Measurements from ENCODE around the gene KRIT1.
"Not testable (repeated sequence)": the region's sequence is repeated elsewhere in the genome, so short reads cannot be mapped to it uniquely, and the experiment has no call there.

Gene KRIT1

DNA sequence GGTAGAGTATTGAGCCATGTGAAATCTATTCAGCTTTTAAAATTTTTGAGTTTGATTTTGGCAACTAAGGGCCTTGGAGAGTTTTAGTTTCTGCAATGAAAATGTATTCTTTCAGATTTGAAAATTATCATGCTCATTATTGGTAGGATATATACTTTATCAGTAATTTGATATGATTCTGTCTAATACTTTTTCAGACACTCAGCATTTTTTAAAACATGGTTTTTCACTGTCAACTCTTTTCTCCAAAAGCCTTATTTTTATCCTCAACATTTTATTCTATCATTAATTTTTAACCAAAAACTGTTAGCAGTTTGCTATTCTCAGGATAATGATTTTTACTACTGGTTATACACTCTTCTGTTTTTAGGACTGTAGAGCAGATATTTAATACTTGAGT, 4.9 kb upstream of the KRIT1 start:
- in situ Hi-C loops (cut with MboI; ENCODE audit: low sequenced_read_pairs) = no loop called here

DNA sequence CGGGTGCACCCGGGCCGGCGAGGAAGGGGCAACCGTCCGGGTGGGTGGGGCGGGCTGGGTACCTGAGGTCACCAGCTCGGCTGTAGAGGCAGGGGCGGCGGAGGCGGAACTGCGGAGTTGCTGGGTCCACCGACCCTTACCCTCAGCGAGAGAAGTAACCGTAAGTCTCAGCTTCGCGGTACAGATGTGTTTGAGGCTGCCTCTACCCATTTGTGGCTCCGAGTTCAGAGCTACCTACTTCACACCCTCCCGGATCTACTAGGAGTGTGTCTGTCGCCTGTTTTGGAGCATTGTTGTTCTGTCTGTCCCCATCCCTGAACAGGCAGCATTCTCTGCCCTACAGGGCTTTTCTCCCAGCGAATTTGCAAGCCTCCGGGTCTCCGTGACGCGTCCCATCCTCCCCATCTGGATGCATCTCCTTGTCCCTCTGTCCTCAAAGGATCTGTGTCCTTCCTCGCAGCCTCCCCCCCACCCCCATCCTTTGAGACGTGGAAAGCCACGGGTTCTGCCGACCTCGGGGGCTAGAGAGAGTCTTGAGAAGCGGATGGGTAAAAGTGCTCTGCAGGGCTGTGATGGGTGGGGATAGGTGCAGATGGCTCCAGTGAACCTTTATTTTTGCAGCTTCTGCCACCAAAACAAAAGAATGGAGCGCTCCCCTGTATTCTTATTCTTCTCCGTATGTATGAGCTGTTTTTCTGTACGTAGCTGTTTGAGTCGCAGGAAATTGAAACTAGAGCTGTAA, 817 bp upstream of the KRIT1 start:
- in situ Hi-C loops (cut with MboI; ENCODE audit: low sequenced_read_pairs) = no loop called here

DNA sequence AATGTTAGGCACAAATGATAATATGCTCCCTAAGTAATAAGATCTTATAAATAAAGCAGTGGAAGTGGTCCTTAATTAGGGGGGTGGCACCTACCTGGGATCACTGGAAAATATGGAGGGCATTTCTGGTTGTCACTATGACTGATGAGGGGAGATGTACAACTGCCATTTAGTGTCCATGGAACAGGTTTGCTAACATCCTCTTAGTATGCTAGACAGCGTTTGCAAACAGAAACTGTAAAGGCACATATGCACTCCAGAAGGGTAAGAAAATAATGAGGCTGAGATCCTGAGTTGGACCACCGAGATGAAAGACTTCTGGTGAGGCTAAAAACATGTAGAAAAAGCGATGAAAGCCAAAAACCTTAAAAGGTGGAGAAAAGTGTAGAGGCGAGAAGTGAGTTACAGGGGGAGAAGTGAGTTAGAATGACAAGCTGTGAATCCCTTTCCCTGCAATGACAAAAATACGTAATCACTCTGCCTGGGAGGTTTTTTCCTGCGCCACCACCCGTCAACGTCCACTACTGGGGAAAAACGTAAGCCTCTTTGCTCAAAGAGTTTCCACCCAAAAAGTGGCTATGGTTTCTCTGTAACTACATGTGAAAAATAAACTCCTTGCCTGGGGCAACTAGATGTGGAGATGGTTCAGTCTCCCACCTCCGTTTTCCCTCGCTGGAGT, 767 bp downstream of the KRIT1 start:
- in situ Hi-C loops (cut with MboI; ENCODE audit: low sequenced_read_pairs) = no loop called here

DNA sequence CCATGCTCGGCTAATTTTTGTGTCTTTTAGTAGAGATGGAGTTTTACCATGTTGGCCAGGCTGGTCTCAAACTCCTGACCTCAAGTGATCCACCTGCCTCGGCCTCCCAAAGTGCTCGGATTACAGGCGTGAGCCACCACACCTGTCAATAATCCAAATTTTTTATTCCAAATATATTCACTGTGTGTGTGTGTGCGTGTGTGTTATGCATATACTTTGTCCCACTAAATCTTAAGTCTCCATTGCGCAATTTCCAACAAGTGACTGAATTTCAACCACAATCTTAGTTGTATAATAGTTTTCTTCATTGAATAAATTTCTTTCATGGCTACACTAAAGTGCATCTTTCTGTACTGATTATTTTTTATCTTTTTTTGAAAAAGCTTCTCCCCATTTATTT, 2.7 kb downstream of the KRIT1 start:
- in situ Hi-C loops (cut with MboI; ENCODE audit: low sequenced_read_pairs) = no loop called here

DNA sequence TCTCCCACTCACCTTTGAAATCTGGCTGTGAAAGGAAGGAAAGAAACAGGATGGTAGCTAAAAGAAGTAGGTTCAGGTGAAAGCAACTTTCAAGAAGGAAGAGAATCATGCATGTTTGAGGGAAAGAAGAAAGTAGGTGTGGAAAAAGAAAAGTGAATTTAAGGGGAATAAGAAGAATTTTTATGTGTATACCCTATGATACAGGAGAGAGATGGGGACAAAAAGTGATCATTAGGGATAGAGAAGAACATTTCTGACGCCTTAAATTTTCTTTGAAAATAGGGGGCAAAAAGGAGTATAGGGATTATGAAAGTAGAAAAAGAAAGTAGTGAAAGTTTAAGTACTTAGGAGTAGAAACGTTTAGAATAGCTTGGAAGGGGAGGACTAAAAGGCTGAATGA, 15.2 kb downstream of the KRIT1 start:
- in situ Hi-C loops (cut with MboI; ENCODE audit: low sequenced_read_pairs) = no loop called here

DNA sequence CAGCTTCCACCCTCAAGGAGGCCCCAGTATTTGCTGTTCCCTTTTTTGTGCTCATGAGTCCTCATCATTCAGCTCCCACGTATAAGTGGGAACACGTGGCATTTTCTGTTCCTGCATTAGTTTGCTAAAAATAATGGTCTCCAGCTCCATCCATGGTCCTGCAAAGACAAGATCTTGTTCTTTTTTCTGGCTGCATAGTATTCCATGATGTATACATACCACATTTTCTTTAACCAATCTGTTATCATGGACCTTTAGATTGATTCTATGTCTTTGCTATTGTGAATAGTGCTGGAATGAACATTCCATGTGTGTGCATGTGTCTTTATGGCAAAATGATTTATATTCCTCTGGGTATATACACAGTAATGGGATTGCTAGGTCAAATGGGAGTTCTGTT, 17.0 kb downstream of the KRIT1 start:
- in situ Hi-C loops (cut with MboI; ENCODE audit: low sequenced_read_pairs) = no loop called here

DNA sequence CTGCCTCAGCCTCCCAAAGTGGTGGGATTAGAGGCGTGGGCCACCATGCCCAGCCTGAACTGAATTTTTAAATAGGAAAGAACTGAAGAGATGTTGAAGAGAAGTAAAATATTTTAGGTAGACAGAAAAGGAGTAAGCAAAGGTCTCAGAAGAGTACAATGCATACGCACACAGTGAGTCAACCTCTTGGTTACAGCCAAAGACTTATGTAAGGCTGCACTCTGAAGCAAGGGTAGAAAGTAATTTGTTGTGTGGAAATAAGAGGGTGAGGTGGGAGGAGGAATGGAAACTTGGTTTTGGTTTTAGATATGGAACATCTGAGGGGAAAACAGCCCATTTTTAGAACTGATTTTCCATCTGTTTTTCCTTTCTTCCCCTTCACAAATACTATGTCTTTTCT, 17.6 kb downstream of the KRIT1 start:
- in situ Hi-C loops (cut with MboI; ENCODE audit: low sequenced_read_pairs) = no loop called here

DNA sequence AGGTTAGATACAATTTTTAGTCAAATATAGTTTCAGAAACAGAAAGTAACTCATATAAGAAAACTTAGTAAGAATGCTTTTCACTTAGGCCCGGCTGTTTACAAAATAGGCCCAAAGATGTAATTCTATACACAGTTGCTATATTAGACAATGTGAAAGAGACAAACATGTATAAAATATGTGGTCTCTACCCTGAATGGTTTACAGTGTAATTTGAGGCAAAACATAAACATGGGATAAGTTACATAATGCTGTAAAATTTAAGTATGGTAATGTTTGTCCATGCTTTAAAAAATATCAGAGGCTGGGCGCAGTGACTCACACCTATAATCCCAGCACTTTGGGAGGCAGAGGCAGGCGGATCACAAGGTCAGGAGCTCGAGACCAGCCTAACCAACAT, 18.7 kb downstream of the KRIT1 start:
- in situ Hi-C loops (cut with MboI; ENCODE audit: low sequenced_read_pairs) = no loop called here

DNA sequence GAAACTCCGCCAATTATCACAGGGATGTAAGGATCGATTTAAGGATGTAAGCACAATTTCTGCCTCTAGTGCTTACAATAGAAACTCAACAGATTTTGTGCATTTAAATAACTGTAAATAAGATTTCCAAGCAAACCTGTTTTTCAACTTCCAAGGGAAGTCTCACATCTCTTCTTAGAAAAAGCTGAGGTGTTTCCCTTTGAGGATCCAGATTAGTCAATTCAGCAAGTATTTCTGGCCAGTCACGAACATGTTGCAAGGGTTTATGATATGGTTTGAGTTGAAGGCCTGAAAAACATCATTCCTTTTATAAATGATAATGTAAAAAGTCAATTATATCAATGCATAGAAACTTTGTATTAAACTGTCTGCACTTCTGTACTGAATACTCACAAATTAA, 23.9 kb downstream of the KRIT1 start:
- in situ Hi-C loops (cut with MboI; ENCODE audit: low sequenced_read_pairs) = no loop called here

DNA sequence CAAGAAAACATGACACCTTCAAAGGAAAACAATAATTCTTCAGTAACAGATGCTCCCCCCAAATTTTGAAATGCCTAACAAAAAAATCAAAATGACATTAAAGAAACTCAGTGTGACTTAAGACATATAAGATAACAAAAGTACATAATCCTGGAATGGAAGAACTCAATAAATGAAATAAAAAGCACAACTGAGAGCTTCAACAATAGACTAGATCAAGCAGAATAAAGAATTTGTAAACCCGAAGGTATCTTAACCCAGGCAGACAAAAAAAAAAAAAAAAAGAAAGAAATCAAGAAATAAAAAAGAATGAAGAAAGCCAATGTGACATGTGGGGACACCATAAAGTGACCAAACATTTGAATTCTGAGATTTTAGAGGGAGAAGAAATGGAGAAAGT, 39.0 kb downstream of the KRIT1 start:
- in situ Hi-C loops (cut with MboI; ENCODE audit: low sequenced_read_pairs) = no loop called here

DNA sequence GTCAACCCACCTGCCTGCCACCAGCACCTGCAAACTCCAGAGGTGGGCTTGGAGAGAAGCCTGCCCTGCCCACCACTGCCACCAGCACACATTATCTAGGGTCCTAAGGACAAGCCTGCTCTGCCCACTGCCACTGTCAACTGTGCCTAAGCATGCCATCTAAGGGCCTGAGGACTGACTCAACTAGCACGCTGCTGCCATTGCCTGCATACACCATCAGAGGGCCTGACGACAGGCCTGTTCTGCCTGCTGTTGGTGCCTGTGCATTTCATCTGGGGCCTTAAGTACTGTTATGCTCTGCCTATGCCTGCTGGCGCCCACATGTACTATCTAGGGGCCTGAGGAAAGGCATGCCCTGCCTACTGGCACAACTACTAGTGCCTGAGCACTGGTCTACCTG, 39.7 kb downstream of the KRIT1 start:
- in situ Hi-C loops (cut with MboI; ENCODE audit: low sequenced_read_pairs) = no loop called here

DNA sequence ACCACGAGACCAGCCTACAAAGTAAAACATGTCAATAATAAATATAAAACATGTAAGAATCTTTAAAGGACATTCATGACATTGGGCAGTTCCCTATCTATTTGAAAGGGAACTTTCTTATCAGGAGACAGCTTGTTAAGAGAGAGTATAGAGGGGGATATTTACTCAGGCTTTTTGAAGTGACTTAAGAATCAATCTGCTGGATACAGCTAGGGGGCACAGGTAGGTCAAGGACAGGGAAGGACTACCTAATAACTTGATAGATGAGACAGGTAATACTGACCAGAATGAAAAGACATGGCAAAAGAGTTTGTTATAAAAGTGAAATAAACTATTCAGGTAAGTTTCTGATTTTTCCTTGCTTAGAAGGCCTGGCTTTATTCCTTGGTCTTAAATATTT, 44.9 kb downstream of the KRIT1 start:
- in situ Hi-C loops (cut with MboI; ENCODE audit: low sequenced_read_pairs) = no loop called here

DNA sequence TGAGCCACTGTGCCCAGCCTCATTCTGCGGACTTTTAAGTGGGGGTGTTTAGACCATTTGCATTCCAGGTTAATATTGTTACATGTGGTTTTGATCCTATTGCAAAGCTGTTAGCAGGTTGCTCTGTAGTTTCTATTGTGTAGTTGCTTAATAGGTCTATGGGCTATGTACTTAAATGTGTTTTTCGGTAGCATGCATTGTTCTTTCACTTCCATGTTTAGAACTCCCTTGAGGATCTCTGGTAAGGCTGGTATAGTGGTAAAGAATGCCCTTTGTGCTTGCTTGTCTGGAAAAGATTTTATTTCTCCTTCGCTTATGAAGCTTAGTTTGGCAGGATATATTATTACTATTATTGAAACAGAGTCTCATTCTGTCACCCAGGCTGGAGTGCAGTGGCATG, 53.4 kb downstream of the KRIT1 start:
- in situ Hi-C loops (cut with MboI; ENCODE audit: low sequenced_read_pairs) = no loop called here

DNA sequence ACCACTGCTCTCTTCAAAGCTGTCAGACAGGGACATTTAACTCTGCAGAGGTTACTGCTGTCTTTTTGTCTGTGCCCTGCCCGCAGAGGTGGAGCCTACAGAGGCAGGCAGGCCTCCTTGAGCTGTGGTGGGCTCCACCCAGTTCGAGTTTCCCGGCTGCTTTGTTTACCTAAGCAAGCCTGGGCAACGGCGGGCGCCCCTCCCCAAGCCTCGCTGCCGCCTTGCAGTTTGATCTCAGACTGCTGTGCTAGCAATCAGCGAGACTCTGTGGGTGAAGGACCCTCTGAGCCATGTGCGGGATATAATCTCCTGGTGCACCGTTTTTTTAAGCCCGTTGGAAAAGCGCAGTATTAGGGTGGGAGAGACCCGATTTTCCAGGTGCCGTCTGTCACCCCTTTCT, 56.5 kb downstream of the KRIT1 start:
- in situ Hi-C loops (cut with MboI; ENCODE audit: low sequenced_read_pairs) = not testable (repeated sequence)

DNA sequence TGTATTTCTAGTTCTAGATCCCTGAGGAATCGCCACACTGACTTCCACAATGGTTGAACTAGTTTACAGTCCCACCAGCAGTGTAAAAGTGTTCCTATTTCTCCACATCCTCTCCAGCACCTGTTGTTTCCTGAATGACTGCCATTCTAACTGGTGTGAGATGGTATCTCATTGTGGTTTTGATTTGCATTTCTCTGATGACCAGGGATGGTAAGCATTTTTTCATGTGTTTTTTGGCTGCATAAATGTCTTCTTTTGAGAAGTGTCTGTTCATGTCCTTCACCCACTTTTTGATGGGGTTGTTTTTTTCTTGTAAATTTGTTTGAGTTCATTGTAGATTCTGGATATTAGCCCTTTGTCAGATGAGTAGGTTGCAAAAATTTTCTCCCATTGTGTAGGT, 61.4 kb downstream of the KRIT1 start:
- in situ Hi-C loops (cut with MboI; ENCODE audit: low sequenced_read_pairs) = not testable (repeated sequence)

DNA sequence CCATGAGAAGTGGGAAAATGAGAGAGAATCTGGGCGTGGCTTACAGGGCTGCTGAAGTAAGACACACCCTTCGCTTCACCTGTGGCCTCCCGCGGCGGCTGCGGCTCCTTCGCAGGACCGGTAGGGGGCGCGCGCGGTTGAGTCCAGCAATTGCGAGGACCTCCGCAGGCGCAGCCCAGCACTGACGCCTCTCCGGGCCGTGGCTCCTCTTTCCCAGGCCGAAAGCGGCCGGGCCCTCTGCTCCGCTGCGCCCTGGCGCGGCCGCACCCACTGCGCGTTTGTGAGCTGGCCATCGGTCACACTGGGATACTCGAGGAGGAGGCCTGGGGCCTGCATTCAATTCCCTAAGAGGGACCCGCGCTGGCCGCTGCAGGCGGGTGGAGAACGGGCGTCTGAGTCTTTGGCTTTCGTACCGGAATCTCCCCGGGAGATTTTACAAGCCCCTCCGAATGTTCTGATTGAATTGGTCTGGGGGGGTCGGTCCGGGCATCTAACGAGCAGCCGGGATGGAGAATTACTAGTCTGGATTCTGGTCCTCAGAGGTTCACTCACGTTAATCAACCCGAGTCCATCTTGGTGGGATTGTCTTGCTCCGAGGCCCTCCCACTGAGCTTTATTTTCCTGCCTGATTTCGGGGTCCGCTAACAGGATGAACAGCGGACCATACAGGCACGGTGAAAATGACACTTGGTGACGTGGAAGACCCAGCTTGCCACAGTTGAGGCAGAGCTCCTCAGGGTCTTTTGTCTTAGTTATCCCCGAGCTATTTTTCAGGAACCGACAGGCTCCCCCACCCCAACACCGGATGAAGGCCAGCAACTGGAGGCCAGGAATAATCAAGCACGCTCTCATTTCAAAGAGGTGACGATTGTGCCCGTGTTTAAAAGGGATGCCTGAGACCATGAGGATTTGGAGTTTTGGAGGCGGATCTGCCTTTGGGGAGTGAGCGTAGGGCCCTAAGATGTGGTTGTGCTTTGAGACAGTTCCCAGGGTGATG, 66.5 kb downstream of the KRIT1 start, which contains the start of gene LRRD1:
TSS of gene LRRD1 (minus strand) at position 215 of the 997 bp plus-strand sequence. CDS start 13,940 bp downstream, outside the sequence.
- in situ Hi-C loops (cut with MboI; ENCODE audit: low sequenced_read_pairs) = no loop called here

DNA sequence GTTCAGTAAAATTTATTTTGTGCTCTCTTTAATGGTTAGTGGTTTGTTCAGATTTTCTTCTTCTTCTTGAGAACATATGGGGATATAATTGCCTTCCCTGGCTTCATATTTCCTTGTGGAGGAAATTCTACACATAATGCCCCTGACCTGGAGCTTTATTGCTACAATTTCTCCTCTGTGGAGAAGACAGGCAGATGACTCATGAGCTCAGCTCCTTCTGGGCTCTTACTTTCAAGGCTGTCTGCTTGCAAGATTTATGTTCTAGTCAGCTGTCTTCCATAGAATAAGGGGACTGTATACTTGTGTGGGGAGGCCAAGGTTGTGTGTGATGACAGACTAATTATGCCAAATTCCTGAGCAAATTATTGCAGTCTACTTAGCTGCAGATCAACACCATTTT, 68.4 kb downstream of the KRIT1 start:
- in situ Hi-C loops (cut with MboI; ENCODE audit: low sequenced_read_pairs) = no loop called here

DNA sequence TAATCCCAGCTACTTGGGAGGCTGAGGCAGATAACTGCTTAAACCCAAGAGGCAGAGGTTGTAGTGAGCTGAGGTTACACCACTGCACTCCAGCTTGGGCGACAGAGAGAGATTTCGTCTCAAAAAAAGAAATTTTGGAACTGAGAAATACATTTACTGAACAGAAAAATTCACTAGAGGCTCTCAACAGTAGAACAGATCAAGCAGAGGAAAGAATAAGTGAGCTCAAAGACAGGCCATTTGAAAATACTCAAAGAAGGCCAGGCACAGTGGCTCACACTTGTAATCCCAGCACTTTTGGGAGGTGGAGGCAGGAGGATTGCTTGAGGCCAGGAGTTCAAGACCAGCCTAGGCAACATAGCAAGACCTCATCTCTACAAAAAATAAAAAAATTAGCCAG, 76.2 kb downstream of the KRIT1 start:
- in situ Hi-C loops (cut with MboI; ENCODE audit: low sequenced_read_pairs) = not testable (repeated sequence)

DNA sequence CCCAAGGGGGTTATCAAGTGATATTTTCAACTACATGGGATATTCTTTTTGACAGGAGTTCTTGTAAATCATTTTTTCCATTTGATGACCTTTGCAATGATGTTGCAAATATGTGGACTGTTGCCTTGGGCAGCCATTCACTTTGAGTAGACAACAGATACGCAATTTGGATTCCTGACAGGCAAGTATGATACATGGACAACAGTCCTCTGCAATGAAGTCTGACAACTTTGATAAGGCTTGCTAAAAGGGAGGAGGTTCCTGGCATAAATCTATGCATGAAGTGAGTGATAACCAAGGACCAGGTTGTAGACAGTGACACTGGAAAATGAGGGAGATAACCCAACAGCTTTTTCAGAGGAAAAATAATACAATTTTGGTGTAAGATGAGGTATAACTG, 84.4 kb downstream of the KRIT1 start:
- in situ Hi-C loops (cut with MboI; ENCODE audit: low sequenced_read_pairs) = no loop called here

DNA sequence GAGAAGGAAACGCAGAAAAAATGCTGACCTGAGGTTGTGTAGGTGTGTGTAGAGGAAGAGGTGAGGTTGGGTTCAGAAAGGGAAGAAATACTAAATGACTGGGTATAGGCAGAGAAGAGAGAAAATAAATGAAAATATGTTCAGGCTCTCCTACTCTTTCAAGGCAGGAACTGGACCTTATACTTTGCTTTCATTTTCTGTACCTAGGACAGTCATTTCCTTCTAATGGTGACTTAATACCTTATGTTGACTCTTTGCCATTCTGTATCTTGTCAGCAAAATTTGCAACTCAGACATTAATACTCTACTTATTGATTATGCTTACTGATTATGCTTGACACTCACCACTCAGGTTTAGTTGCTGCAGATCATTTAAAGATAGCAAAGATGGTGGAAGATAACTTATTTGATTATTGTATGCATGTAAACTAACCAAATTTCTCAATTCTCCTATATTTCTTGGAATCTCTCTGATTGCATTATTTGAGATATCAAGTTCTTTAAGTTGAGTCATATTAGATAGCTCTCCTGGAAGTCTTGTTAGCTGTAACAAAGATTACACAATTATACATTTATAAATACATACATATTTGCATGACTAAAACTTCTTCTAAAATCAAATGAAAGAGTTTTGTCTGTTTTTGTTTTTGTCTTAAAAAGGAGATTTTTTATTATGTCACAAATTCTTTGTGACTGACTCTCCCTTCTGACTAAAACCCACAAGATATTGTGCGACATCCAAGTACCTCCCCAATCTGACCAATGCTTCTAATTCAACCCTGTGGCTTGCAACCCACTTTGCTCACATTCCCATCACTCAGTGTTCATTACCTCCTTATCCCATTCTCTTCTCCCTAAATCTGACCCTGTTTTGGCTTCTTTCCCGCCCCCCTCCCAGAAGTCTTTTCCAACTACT, 86.8 kb downstream of the KRIT1 start:
- in situ Hi-C loops (cut with MboI; ENCODE audit: low sequenced_read_pairs) = no loop called here
